OCI-M2 (cell line): ENCODE results near the gene COL5A2.

Experiments used
- DNase-seq: peaks from one replicate; lab custom pipeline; 2025; ENCODE audit not compliant: unreplicated experiment; lab: John Stamatoyannopoulos, UW

COL5A2 gene

GRCh38 chr2:189179570-189179950 is at the start of gene COL5A2:
Gene COL5A2 (minus strand): TSS chr2:189179761. CDS start chr2:189179604, 157 bp downstream.
- DNase-seq, result no peak

GRCh38 chr2:189226017-189226416 is 46.5 kb upstream of the COL5A2 start:
- no peak for DNase-seq

GRCh38 chr2:189225032-189225431 is 45.5 kb upstream of the COL5A2 start:
- DNase-seq, result no peak

GRCh38 chr2:189222468-189223105 is 43.0 kb upstream of the COL5A2 start:
- no peak for DNase-seq

- no peak for DNase-seq
Observed at GRCh38 chr2:189221811-189222467, 42.4 kb upstream of the COL5A2 start.

- DNase-seq, result no peak
Observed at GRCh38 chr2:189218236-189218635, 38.7 kb upstream of the COL5A2 start.

- no peak for DNase-seq
Observed at GRCh38 chr2:189217541-189217940, 38.0 kb upstream of the COL5A2 start.

GRCh38 chr2:189217051-189217450 is 37.5 kb upstream of the COL5A2 start:
- DNase-seq, result no peak

- DNase-seq, result no peak
Observed at GRCh38 chr2:189214484-189214883, 34.9 kb upstream of the COL5A2 start.

GRCh38 chr2:189213250-189213649 is 33.7 kb upstream of the COL5A2 start:
- no peak for DNase-seq

GRCh38 chr2:189210250-189211087 is 30.9 kb upstream of the COL5A2 start:
- no peak for DNase-seq

- no peak for DNase-seq
Observed at GRCh38 chr2:189208254-189208653, 28.7 kb upstream of the COL5A2 start.

GRCh38 chr2:189204322-189204941 is 24.9 kb upstream of the COL5A2 start:
- DNase-seq, result no peak

- no peak for DNase-seq
Observed at GRCh38 chr2:189203177-189203799, 23.7 kb upstream of the COL5A2 start.

- DNase-seq, result no peak
Observed at GRCh38 chr2:189199797-189200196, 20.2 kb upstream of the COL5A2 start.

- no peak for DNase-seq
Observed at GRCh38 chr2:189192766-189193165, 13.2 kb upstream of the COL5A2 start.

GRCh38 chr2:189191766-189192165 is 12.2 kb upstream of the COL5A2 start:
- DNase-seq, result no peak

- DNase-seq, result no peak
Observed at GRCh38 chr2:189190685-189191084, 11.1 kb upstream of the COL5A2 start.

- DNase-seq, result no peak
Observed at GRCh38 chr2:189188115-189188805, 8.7 kb upstream of the COL5A2 start.

- DNase-seq, result no peak
Observed at GRCh38 chr2:189183170-189183569, 3.6 kb upstream of the COL5A2 start.
